HepG2 (cell line): ENCODE measurements around the gene COX4I2. TPM values are rescaled to one million over a fixed set of nuclear protein-coding genes. Genes with fewer than 3 reads are reported as not detected.

Source experiments
- BCL6 ChIP-seq: IDR thresholded peaks from 2 replicates; pipeline ENCODE4 v1.6.1; 2016; ENCODE audit warnings: missing genetic modification reagents, missing compliant biosample characterization
- CEBPG ChIP-seq: IDR thresholded peaks from 2 replicates; pipeline ENCODE4 v1.6.1; 2016
- LCORL ChIP-seq, 2 experiments: fragments of 450-650 bp in 1 of 2; sonication (generic) in 1 of 2; formaldehyde crosslinking in 1 of 2; IDR thresholded peaks; 2 replicates each; pipeline versions ENCODE4 v1.5.0 to v1.6.1; 2017 to 2020; ENCODE audit warnings: antibody characterized with exemption in 1 of 2, missing genetic modification reagents in 1 of 2
- NKX3-1 ChIP-seq: sonication (generic); formaldehyde crosslinking; IDR thresholded peaks from 2 replicates; pipeline ENCODE4 v1.5.0; 2020; ENCODE audit warnings: missing genetic modification reagents
- PCBP1 ChIP-seq: fragments of 200-400 bp; formaldehyde crosslinking; IDR thresholded peaks from 2 replicates; pipeline ENCODE4 v1.6.1; 2017; ENCODE audit warnings: mild to moderate bottlenecking, low read depth, low read length, borderline replicate concordance
- RNF2 ChIP-seq: fragments of 450-650 bp; conservative IDR thresholded peaks from 2 replicates; pipeline ENCODE4 v1.6.1; 2016; ENCODE audit warnings: low read depth
- SSRP1 ChIP-seq: IDR thresholded peaks from 2 replicates; pipeline ENCODE4 v1.6.1; 2016; ENCODE audit warnings: control low read depth
- TCF7L2 ChIP-seq: IDR thresholded peaks from 2 replicates; pipeline ENCODE4 v1.6.1; 2011; ENCODE audit warnings: mild to moderate bottlenecking, low read depth, low read length, moderate library complexity
- ZEB1 ChIP-seq: IDR thresholded peaks from 2 replicates; pipeline ENCODE4 v1.6.1; 2012; ENCODE audit warnings: mild to moderate bottlenecking, low read depth, inconsistent platforms; ENCODE audit not compliant: insufficient replicate concordance
- ZNF234 ChIP-seq: sonication (generic); formaldehyde crosslinking; conservative IDR thresholded peaks from 2 replicates; pipeline ENCODE4 v1.5.1; 2020; ENCODE audit warnings: mild to moderate bottlenecking, missing genetic modification reagents
- ZNF333 ChIP-seq: sonication (generic); formaldehyde crosslinking; IDR thresholded peaks from 2 replicates; pipeline ENCODE4 v1.4.0; 2020; ENCODE audit warnings: mild to moderate bottlenecking, missing genetic modification reagents, borderline replicate concordance
- ZNF44 ChIP-seq: sonication (generic); formaldehyde crosslinking; IDR thresholded peaks from 2 replicates; pipeline ENCODE4 v1.5.1; 2020; ENCODE audit warnings: mild to moderate bottlenecking, missing genetic modification reagents
- polyA plus RNA-seq, 8 experiments: library from polyadenylated mRNA; depleted of rRNA in 3 of 8; stranded (reverse) in 7 of 8; unstranded in 1 of 8; fragments of >200 nt; fragmentation: Illumina TruSeq in 4 of 8; extraction: Trizol in 4 of 8; gene quantifications; 2 replicates each; pipeline versions ENCODE4 v1.2.1 to v1.2.3, GENCODE V29; 2011 to 2016; ENCODE audit warnings: low read depth in 4 of 8, missing spikeins in 1 of 8, mixed read lengths in 1 of 8; ENCODE audit not compliant: insufficient read depth in 1 of 8
- total RNA-seq, 5 experiments: library from RNA; depleted of rRNA; stranded (reverse); fragments of >200 nt; fragmentation: Illumina TruSeq; extraction: Trizol; gene quantifications; 2 replicates each; pipeline ENCODE4 v1.2.3, GENCODE V29; 2016; ENCODE audit warnings: low read depth in 1 of 5
- TF ChIP-seq, protein P1 (sequence below): sonication (generic); formaldehyde crosslinking; IDR thresholded peaks from 2 replicates; pipeline ENCODE4 v1.4.0; 2020; ENCODE audit warnings: low read depth, mild to moderate bottlenecking, missing genetic modification reagents
- TF ChIP-seq, protein P2 (sequence below): IDR thresholded peaks from 2 replicates; pipeline ENCODE4 v1.6.1; 2016; ENCODE audit warnings: missing genetic modification reagents, missing compliant biosample characterization
- TF ChIP-seq, protein P3 (sequence below): sonication (generic); formaldehyde crosslinking; IDR thresholded peaks from 2 replicates; pipeline ENCODE4 v1.4.0; 2020; ENCODE audit warnings: missing genetic modification reagents
- TF ChIP-seq, protein P4 (sequence below): sonication (generic); formaldehyde crosslinking; IDR thresholded peaks from 2 replicates; pipeline ENCODE4 v1.4.0; 2020; ENCODE audit warnings: missing genetic modification reagents
- TF ChIP-seq, protein P5 (sequence below): sonication (generic); formaldehyde crosslinking; IDR thresholded peaks from 2 replicates; pipeline ENCODE4 v1.8.0; 2022; ENCODE audit warnings: mild to moderate bottlenecking, missing genetic modification reagents

The COX4I2 gene
- total and polyA plus RNA-seq, 2 of the 13 experiments (the other 11 are each of a cell fraction or from before 2014, with no cell fraction given), result 1.1 TPM; not detected in 1

DNA sequence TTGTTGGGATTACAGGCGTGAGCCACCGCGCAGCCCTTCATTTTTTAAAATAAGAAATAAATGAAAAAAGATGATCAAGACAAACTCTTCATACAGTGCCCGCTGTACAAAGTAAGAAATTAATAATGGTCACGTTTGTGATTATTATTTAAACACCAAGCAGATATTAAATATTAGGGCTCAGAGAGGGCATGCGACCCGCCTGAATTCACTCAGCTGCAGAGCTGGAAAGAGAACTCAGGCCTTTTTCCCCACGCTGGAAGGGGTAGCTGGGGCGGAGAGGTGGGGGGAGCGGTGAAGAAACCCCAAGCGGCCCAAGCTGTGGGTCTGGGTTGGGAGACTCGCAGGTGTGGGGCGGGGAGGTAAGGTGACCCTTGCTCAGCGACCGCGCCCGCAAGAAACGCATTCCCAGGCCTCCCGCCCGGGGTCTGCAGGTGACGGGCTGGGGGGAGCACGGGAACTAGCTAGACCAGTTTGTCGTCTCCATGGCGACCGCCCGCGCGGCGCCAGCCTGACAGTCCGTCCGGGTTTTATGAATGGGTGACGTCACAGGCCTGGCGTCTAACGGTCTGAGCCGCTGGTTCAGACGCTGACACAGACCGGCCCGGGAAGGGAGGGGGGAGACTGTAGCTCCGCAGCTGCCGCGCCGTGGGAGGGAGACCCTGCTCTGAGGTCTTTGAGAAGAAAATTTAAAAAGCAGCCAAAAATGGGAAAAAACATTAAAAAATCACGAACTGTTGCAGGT, 33.7 kb upstream of the COX4I2 start (continued):
- TF ChIP-seq, protein P1, sequence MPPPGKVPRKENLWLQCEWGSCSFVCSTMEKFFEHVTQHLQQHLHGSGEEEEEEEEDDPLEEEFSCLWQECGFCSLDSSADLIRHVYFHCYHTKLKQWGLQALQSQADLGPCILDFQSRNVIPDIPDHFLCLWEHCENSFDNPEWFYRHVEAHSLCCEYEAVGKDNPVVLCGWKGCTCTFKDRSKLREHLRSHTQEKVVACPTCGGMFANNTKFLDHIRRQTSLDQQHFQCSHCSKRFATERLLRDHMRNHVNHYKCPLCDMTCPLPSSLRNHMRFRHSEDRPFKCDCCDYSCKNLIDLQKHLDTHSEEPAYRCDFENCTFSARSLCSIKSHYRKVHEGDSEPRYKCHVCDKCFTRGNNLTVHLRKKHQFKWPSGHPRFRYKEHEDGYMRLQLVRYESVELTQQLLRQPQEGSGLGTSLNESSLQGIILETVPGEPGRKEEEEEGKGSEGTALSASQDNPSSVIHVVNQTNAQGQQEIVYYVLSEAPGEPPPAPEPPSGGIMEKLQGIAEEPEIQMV (CRISPR knock-in tag), result peak; percentile 89
- TF ChIP-seq, protein P2, sequence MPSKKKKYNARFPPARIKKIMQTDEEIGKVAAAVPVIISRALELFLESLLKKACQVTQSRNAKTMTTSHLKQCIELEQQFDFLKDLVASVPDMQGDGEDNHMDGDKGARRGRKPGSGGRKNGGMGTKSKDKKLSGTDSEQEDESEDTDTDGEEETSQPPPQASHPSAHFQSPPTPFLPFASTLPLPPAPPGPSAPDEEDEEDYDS (CRISPR knock-in tag), result peak; percentile 96
- TF ChIP-seq ZNF333 (peak; percentile 72; the same call in 1 of the 2 replicates), TCF7L2 (no peak), BCL6 (CRISPR knock-in tag) (peak; percentile 95), CEBPG (CRISPR knock-in tag) (peak; percentile 80), RNF2 (0 out of 2 replicates have a peak, but pooled peaks have one; percentile 67), SSRP1 (peak; percentile 38; the same call in 1 of the 2 replicates), LCORL (IDR thresholded peaks at IDR 0.05) (no peak; the same call in 1 of the 2 replicates), LCORL (CRISPR knock-in tag; IDR thresholded peaks at IDR 0.05) (peak; percentile 99), PCBP1 (peak; percentile 98), ZNF234 (CRISPR knock-in tag) (peak; percentile 96), ZEB1 (no peak), ZNF44 (CRISPR knock-in tag) (no peak), NKX3-1 (CRISPR knock-in tag) (peak; percentile 91; the same call in 1 of the 2 replicates)
- TF ChIP-seq, protein P3, sequence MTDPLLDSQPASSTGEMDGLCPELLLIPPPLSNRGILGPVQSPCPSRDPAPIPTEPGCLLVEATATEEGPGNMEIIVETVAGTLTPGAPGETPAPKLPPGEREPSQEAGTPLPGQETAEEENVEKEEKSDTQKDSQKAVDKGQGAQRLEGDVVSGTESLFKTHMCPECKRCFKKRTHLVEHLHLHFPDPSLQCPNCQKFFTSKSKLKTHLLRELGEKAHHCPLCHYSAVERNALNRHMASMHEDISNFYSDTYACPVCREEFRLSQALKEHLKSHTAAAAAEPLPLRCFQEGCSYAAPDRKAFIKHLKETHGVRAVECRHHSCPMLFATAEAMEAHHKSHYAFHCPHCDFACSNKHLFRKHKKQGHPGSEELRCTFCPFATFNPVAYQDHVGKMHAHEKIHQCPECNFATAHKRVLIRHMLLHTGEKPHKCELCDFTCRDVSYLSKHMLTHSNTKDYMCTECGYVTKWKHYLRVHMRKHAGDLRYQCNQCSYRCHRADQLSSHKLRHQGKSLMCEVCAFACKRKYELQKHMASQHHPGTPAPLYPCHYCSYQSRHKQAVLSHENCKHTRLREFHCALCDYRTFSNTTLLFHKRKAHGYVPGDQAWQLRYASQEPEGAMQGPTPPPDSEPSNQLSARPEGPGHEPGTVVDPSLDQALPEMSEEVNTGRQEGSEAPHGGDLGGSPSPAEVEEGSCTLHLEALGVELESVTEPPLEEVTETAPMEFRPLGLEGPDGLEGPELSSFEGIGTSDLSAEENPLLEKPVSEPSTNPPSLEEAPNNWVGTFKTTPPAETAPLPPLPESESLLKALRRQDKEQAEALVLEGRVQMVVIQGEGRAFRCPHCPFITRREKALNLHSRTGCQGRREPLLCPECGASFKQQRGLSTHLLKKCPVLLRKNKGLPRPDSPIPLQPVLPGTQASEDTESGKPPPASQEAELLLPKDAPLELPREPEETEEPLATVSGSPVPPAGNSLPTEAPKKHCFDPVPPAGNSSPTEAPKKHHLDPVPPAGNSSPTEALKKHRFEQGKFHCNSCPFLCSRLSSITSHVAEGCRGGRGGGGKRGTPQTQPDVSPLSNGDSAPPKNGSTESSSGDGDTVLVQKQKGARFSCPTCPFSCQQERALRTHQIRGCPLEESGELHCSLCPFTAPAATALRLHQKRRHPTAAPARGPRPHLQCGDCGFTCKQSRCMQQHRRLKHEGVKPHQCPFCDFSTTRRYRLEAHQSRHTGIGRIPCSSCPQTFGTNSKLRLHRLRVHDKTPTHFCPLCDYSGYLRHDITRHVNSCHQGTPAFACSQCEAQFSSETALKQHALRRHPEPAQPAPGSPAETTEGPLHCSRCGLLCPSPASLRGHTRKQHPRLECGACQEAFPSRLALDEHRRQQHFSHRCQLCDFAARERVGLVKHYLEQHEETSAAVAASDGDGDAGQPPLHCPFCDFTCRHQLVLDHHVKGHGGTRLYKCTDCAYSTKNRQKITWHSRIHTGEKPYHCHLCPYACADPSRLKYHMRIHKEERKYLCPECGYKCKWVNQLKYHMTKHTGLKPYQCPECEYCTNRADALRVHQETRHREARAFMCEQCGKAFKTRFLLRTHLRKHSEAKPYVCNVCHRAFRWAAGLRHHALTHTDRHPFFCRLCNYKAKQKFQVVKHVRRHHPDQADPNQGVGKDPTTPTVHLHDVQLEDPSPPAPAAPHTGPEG (CRISPR knock-in tag), result peak; percentile 92; the same call in 1 of the 2 replicates
- TF ChIP-seq, protein P4, sequence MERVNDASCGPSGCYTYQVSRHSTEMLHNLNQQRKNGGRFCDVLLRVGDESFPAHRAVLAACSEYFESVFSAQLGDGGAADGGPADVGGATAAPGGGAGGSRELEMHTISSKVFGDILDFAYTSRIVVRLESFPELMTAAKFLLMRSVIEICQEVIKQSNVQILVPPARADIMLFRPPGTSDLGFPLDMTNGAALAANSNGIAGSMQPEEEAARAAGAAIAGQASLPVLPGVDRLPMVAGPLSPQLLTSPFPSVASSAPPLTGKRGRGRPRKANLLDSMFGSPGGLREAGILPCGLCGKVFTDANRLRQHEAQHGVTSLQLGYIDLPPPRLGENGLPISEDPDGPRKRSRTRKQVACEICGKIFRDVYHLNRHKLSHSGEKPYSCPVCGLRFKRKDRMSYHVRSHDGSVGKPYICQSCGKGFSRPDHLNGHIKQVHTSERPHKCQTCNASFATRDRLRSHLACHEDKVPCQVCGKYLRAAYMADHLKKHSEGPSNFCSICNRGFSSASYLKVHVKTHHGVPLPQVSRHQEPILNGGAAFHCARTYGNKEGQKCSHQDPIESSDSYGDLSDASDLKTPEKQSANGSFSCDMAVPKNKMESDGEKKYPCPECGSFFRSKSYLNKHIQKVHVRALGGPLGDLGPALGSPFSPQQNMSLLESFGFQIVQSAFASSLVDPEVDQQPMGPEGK (CRISPR knock-in tag), result peak; percentile 100
- TF ChIP-seq, protein P5, sequence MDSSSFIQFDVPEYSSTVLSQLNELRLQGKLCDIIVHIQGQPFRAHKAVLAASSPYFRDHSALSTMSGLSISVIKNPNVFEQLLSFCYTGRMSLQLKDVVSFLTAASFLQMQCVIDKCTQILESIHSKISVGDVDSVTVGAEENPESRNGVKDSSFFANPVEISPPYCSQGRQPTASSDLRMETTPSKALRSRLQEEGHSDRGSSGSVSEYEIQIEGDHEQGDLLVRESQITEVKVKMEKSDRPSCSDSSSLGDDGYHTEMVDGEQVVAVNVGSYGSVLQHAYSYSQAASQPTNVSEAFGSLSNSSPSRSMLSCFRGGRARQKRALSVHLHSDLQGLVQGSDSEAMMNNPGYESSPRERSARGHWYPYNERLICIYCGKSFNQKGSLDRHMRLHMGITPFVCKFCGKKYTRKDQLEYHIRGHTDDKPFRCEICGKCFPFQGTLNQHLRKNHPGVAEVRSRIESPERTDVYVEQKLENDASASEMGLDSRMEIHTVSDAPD (CRISPR knock-in tag), result no peak; the same call in 1 of the 2 replicates
